Measurements from ENCODE around the gene PTPRT.

PTPRT gene

DNA sequence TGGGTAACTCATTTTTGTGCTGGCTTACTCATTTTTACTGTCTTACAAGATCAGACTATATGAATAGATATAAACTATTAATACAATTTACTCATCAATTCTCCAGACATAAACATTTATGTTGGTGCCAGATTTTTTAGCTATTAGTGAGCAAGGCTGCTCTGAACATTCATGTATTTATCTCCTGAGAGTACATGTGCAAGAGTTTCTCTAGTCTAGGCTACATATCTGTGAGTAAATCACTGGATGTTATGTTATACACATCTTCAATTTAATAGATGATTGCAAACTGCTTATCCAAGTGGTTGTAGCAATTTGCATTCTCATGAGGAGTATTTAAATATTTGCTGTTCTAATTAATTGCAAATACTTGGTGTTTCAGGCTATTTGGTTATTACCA is 687.1 kb downstream of the PTPRT start:
- no peak overlapping the region for H3K9ac ChIP-seq (ENCODE audit: low read depth, low read length)
- H3K36me3 ChIP-seq (ENCODE audit: insufficient read depth, low read depth, low read length): no peaks in the 10 kb centered on the region
- H3K4me1 ChIP-seq (ENCODE audit: insufficient read depth, low read length): no peaks in the 10 kb centered on the region
- H3K27me3 ChIP-seq (ENCODE audit: insufficient read depth, low read length): no peaks in the 10 kb centered on the region
- no peak overlapping the region for H3K27ac ChIP-seq (ENCODE audit: low read length)
- H3K4me3 ChIP-seq (ENCODE audit: low read length): no peak overlapping the region
- H3K9me3 ChIP-seq (ENCODE audit: insufficient read depth, low read depth, low read length): no peaks in the 10 kb centered on the region

DNA sequence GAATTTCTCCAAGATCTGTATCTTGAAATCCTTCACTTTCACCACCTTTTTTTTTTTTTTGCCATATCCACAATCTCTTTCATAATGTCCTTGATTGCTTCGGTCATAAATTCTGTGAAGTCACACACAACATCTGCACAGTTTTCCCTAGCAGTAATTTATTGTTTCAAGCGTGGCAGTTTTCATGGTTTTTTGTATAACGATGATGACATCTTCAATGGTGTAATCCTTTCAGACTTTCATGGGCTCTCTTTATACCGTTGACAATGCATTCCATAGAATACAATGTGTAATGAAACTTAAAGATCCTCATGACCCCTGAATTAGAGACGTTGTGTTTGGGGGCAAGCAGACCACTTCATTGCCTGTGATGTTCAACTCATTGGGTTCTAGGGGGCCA is 693.1 kb downstream of the PTPRT start:
- Histone ChIP-seq H3K27me3 (ENCODE audit: insufficient read depth, low read length) (no peaks in the 10 kb centered on the region; the same call in 1 of the 2 replicates), H3K9ac (ENCODE audit: low read depth, low read length) (no peak overlapping the region), H3K4me1 (ENCODE audit: insufficient read depth, low read length) (no peaks in the 10 kb centered on the region), H3K36me3 (ENCODE audit: insufficient read depth, low read depth, low read length) (no peaks in the 10 kb centered on the region), H3K27ac (ENCODE audit: low read length) (no peak overlapping the region), H3K4me3 (ENCODE audit: low read length) (no peak overlapping the region), H3K9me3 (ENCODE audit: insufficient read depth, low read depth, low read length) (no peaks in the 10 kb centered on the region)

DNA sequence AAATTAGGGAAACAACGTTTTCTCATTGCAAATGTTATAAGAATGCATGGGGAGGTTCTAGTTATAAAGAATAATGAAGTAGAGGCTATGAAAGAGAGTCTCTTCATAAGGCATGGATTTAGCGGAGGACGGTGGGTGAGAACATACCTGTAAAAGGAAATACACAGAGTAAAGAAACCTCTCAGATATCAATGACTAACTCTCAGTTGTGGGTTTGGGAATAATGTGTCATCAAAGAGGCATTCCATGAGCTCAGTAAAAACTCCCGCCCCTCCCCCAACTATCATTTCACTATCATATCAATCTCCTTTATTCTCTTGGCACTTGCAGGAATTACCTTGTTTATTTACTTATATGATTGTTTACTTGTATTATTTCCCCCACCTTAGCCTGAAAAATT is 695.4 kb downstream of the PTPRT start:
- Histone ChIP-seq H3K4me1 (ENCODE audit: insufficient read depth, low read length) (no peaks in the 10 kb centered on the region), H3K27ac (ENCODE audit: low read length) (no peak overlapping the region), H3K4me3 (ENCODE audit: low read length) (no peak overlapping the region), H3K9ac (ENCODE audit: low read depth, low read length) (no peak overlapping the region), H3K27me3 (ENCODE audit: insufficient read depth, low read length) (no peaks in the 10 kb centered on the region; the same call in 1 of the 2 replicates), H3K9me3 (ENCODE audit: insufficient read depth, low read depth, low read length) (no peaks in the 10 kb centered on the region), H3K36me3 (ENCODE audit: insufficient read depth, low read depth, low read length) (no peaks in the 10 kb centered on the region)

DNA sequence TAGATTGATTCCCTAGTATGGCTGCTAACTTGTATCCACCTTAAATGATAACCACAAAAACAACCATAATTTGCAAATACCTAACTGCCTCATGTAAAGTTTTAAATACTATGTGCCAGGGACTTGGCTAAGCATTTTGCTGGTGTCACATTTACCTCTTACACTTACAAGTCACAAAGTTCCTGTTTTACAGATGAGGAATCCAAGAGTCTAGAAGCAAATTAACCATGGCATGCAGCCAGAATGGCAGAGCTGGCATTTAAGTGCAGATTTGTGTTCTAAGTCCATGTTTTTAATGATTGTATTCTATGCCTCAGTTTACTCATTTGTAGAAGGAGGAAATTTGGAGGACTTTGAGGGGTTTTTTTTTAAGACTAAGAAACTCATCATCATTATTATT is 696.7 kb downstream of the PTPRT start:
- no peaks in the 10 kb centered on the region for H3K4me1 ChIP-seq (ENCODE audit: insufficient read depth, low read length)
- no peaks in the 10 kb centered on the region for H3K36me3 ChIP-seq (ENCODE audit: insufficient read depth, low read depth, low read length)

DNA sequence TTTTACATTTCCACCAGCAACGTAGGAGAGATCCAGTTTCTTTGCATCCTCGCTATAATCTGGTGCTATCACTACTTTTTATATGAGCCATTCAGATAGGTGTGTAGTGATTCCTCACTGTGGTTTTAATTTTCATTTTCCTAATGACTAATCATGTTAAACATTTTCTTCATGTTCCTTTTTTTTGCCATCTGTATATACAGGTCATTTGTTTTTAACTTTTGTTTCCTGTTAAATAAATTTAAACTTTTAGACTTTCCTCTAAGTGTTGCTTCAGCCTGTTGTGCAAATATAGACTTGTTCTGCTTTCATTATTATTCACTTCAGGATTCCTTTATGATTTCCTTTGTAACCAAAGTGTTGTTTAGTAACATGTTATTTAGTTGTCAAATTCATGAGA is 697.4 kb downstream of the PTPRT start:
- no peak overlapping the region for H3K27ac ChIP-seq (ENCODE audit: low read length)
- H3K4me3 ChIP-seq (ENCODE audit: low read length): no peak overlapping the region
- H3K4me1 ChIP-seq (ENCODE audit: insufficient read depth, low read length): no peaks in the 10 kb centered on the region
- no peaks in the 10 kb centered on the region for H3K9me3 ChIP-seq (ENCODE audit: insufficient read depth, low read depth, low read length)
- H3K36me3 ChIP-seq (ENCODE audit: insufficient read depth, low read depth, low read length): no peaks in the 10 kb centered on the region
- H3K9ac ChIP-seq (ENCODE audit: low read depth, low read length): no peak overlapping the region
- no peaks in the 10 kb centered on the region; the same call in 1 of the 2 replicates for H3K27me3 ChIP-seq (ENCODE audit: insufficient read depth, low read length)

More for the DNA sequence above, 696.7 kb downstream of the PTPRT start:
- Histone ChIP-seq H3K27me3 (ENCODE audit: insufficient read depth, low read length) (no peaks in the 10 kb centered on the region; the same call in 1 of the 2 replicates), H3K9me3 (ENCODE audit: insufficient read depth, low read depth, low read length) (no peaks in the 10 kb centered on the region), H3K9ac (ENCODE audit: low read depth, low read length) (no peak overlapping the region), H3K27ac (ENCODE audit: low read length) (no peak overlapping the region), H3K4me3 (ENCODE audit: low read length) (no peak overlapping the region)

DNA sequence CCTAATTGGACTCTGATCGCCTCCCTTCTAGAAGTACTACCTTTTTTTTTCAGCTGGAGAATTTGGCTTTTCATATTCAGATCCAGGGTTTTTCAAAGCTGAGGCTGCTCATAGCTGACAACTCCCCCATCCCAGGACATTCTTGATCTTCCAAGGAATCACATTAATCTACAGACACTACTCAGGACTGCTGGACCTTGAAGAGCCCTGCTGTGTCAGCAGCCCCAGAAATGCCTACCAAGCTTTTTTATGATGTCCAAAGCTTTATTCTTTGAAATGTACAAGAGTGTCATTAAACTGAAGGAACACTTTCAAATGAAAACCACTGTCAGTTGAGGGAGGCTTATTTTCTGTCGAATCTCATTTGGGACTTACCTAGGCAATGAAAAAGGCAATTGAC is 704.1 kb downstream of the PTPRT start:
- Histone ChIP-seq H3K9ac (ENCODE audit: low read depth, low read length) (no peak overlapping the region), H3K27me3 (ENCODE audit: insufficient read depth, low read length) (no peaks in the 10 kb centered on the region), H3K27ac (ENCODE audit: low read length) (no peak overlapping the region), H3K9me3 (ENCODE audit: insufficient read depth, low read depth, low read length) (no peaks in the 10 kb centered on the region), H3K36me3 (ENCODE audit: insufficient read depth, low read depth, low read length) (no peaks in the 10 kb centered on the region), H3K4me1 (ENCODE audit: insufficient read depth, low read length) (peaks cover 10% of the 10 kb centered on the region; the same call in 1 of the 2 replicates), H3K4me3 (ENCODE audit: low read length) (no peak overlapping the region)

DNA sequence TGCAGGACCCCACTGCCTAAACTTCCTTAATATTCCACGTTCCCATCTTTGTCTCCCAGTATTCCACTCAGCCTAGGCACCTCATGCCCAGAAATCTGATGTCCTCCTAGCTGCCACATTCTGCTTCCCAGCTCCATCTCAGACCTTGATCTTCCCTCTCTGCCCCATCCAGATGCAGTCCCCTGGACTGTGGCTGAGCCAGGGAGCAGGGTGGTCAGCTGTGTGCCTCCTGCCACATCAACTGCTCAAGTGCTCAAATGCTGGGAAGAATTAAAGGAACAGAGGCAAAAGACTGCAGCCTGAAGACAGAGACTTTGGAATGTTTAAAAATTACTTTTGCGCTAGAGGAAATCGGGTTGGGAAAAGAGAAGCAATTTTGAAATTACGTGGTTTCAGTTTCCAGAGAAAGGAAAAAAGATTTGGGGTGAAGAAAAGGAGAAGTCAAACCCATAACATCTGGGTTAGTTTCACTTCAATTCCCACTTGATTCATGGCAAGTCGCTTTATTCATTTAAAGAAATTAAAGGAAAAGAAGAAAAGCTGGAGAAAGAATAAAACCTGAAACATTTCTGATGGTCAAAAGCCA is 704.8 kb downstream of the PTPRT start:
- H3K27me3 ChIP-seq (ENCODE audit: insufficient read depth, low read length): no peaks in the 10 kb centered on the region
- no peaks in the 10 kb centered on the region for H3K36me3 ChIP-seq (ENCODE audit: insufficient read depth, low read depth, low read length)
- no peaks in the 10 kb centered on the region for H3K9me3 ChIP-seq (ENCODE audit: insufficient read depth, low read depth, low read length)
- no peak overlapping the region for H3K9ac ChIP-seq (ENCODE audit: low read depth, low read length)
- H3K4me3 ChIP-seq (ENCODE audit: low read length): no peak overlapping the region
- H3K4me1 ChIP-seq (ENCODE audit: insufficient read depth, low read length): peaks cover 10% of the 10 kb centered on the region; the same call in 1 of the 2 replicates
- H3K27ac ChIP-seq (ENCODE audit: low read length): no peak overlapping the region

DNA sequence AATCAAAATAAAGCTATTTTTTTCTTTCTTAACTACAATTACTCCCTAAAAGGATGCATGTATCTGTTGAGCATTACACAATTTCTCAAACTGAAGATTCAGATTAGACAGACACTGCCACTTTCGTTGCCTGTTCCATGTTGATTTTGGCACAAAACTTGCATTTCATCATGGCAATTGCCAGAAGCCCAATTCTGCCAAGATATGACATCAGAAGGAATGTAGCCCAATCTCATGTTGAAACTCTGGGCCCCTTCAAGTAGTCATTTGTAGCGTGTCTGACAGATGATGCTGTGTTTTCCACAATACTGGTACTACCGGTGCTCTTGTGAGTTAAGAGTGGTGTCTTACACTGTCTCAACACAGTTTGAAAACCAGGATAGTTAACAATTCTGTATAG is 705.4 kb downstream of the PTPRT start:
- no peaks in the 10 kb centered on the region for H3K27me3 ChIP-seq (ENCODE audit: insufficient read depth, low read length)
- no peaks in the 10 kb centered on the region for H3K9me3 ChIP-seq (ENCODE audit: insufficient read depth, low read depth, low read length)
- H3K27ac ChIP-seq (ENCODE audit: low read length): no peak overlapping the region
- no peak overlapping the region for H3K4me3 ChIP-seq (ENCODE audit: low read length)
- no peaks in the 10 kb centered on the region for H3K36me3 ChIP-seq (ENCODE audit: insufficient read depth, low read depth, low read length)
- H3K4me1 ChIP-seq (ENCODE audit: insufficient read depth, low read length): peaks cover 10% of the 10 kb centered on the region; the same call in 1 of the 2 replicates
- H3K9ac ChIP-seq (ENCODE audit: low read depth, low read length): no peak overlapping the region

DNA sequence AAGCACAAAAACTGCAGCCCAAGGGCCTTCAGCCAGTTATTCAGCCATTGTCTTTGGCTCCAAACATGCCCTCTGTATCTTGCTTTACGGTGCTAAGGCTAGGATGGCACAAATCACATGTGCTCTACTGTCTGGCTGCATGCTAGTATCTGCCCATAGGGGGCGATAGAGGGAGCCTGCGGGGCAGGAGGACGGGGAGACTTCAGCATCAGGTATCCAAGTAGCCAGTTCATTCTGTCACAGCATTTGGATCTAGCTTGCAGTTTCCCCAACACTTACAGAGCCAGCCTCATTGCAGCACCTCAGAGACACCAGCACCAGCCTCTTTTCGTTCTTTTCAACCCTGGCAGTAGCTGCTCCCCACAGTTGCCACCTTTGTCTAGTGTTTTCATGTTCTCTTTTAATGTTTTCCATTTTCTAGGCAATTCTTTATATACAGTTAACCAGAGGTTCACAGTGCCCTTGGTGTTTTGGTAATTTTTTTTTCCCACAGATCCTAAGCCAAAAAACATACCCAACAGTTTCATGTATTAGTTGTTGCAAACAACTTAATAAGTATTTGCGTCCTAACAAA is 705.9 kb downstream of the PTPRT start:
- H3K4me1 ChIP-seq (ENCODE audit: insufficient read depth, low read length): peaks cover 10% of the 10 kb centered on the region; the same call in 1 of the 2 replicates
- no peak overlapping the region for H3K27ac ChIP-seq (ENCODE audit: low read length)
- H3K9me3 ChIP-seq (ENCODE audit: insufficient read depth, low read depth, low read length): no peaks in the 10 kb centered on the region
- H3K9ac ChIP-seq (ENCODE audit: low read depth, low read length): no peak overlapping the region
- no peak overlapping the region for H3K4me3 ChIP-seq (ENCODE audit: low read length)
- H3K27me3 ChIP-seq (ENCODE audit: insufficient read depth, low read length): no peaks in the 10 kb centered on the region
- H3K36me3 ChIP-seq (ENCODE audit: insufficient read depth, low read depth, low read length): no peaks in the 10 kb centered on the region

DNA sequence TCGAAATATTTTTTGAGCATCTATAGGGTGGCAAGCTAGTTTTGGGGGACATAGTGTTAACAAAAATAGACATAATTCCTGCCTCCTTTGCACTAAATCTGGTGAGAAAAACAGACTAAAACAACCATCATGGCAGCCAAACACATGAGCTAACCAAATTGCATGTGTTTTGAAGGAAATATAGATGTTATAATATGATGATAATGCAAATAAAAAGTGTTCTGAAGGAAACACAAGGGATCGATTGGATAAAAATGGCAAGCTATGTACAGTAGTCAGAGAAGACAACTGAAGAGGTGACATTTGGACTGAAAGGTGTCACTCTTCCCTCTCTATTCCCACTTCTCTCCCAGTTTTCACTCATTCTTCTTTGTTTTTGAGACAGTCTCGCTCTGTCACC is 706.9 kb downstream of the PTPRT start:
- Histone ChIP-seq H3K4me3 (ENCODE audit: low read length) (no peak overlapping the region), H3K9ac (ENCODE audit: low read depth, low read length) (no peak overlapping the region), H3K27me3 (ENCODE audit: insufficient read depth, low read length) (no peaks in the 10 kb centered on the region), H3K9me3 (ENCODE audit: insufficient read depth, low read depth, low read length) (no peaks in the 10 kb centered on the region), H3K4me1 (ENCODE audit: insufficient read depth, low read length) (peaks cover 10% of the 10 kb centered on the region; the same call in 1 of the 2 replicates), H3K36me3 (ENCODE audit: insufficient read depth, low read depth, low read length) (no peaks in the 10 kb centered on the region), H3K27ac (ENCODE audit: low read length) (no peak overlapping the region)

DNA sequence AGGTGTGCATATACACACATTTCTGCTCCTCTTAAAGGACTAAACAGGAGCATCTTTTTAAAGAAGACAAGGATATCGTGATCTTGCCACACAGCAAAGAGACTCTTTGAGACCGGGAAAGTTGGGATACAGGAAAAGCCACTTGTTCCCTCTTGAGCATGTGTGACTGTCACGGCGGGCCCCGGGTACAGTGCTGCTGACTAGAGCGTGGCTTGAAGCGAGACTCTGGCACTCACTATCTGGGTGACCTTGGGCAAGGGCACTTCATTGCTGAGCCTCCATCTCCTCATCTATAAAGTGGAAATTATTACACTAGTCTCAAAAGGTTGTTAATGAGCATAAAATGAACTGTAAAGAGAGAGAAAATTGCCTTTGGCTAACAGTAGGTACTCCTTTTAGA is 713.9 kb downstream of the PTPRT start:
- Histone ChIP-seq H3K9ac (ENCODE audit: low read depth, low read length) (no peak overlapping the region), H3K9me3 (ENCODE audit: insufficient read depth, low read depth, low read length) (no peaks in the 10 kb centered on the region), H3K27ac (ENCODE audit: low read length) (no peak overlapping the region), H3K36me3 (ENCODE audit: insufficient read depth, low read depth, low read length) (no peaks in the 10 kb centered on the region), H3K4me3 (ENCODE audit: low read length) (no peak overlapping the region), H3K4me1 (ENCODE audit: insufficient read depth, low read length) (no peaks in the 10 kb centered on the region), H3K27me3 (ENCODE audit: insufficient read depth, low read length) (no peaks in the 10 kb centered on the region)

DNA sequence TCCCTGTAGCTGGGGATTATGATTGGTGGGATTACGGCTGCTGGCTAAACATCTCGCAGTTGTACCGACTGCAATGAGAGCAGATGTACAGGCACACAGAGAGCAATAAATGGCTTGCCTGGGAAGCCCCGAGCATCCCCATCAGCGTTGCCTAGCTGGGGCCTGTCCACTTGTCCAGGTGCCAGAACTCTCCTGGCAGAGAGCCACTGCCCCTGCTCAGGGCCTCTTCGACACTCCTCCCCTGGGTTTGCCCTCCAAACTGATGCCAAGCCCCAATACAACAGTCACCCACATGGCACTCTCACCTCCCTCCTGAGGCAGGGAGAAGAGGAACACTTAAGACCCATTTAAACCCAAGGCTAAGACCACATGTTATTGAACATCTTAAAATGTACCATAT is 715.1 kb downstream of the PTPRT start:
- H3K4me3 ChIP-seq (ENCODE audit: low read length): no peak overlapping the region
- H3K27ac ChIP-seq (ENCODE audit: low read length): no peak overlapping the region
- no peaks in the 10 kb centered on the region for H3K4me1 ChIP-seq (ENCODE audit: insufficient read depth, low read length)
- H3K9ac ChIP-seq (ENCODE audit: low read depth, low read length): no peak overlapping the region
- no peaks in the 10 kb centered on the region for H3K27me3 ChIP-seq (ENCODE audit: insufficient read depth, low read length)
- H3K36me3 ChIP-seq (ENCODE audit: insufficient read depth, low read depth, low read length): no peaks in the 10 kb centered on the region
- H3K9me3 ChIP-seq (ENCODE audit: insufficient read depth, low read depth, low read length): no peaks in the 10 kb centered on the region

All from iPS-20b (cell line).